Measurements from ENCODE around the gene TBC1D20.
"Not testable (repeated sequence)": the region's sequence is repeated elsewhere in the genome, so short reads cannot be mapped to it uniquely, and the experiment has no call there.

The TBC1D20 gene

DNA sequence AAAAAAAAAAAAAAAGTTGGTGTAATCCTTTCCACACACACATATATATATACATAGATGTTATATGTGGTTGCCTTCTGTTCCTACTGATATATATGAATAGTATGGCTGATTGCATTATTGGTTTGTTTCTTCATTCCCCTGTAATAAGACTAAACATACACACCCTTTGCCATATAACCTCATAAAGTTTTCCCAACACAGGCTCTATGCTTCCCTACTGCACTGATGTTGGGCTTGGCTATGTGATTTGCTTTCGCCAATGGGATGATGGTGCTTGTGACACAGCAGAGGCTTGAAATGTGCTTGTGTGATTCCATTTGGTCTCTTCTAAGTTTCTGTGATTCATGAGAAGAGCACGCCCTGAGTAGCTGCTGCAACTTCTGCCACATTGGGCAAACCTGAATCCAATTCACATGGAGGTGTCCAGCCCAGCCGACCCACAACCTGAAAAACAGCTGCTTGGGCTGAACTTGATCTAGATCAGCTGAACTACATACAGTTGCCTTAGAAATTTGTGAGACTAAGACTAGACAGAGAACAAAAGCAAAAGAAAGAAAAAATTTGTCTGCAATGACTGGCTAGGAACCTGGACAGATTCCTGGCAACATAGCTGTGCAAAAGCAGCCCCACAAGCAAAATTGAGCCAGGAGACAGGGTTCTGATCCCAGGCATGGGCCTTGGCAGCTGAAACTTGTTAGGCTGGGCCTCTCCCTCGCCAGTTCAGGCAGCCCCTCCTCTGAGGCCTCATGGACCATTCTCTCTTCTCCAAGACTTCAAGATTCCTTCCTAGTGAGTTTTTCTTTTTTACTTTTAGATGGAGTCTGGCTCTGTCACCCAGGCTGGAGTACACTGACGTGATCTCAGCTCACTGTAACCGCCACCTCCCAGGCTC lies 13.4 kb upstream of the TBC1D20 start:
- DNase-seq, result no peak

DNA sequence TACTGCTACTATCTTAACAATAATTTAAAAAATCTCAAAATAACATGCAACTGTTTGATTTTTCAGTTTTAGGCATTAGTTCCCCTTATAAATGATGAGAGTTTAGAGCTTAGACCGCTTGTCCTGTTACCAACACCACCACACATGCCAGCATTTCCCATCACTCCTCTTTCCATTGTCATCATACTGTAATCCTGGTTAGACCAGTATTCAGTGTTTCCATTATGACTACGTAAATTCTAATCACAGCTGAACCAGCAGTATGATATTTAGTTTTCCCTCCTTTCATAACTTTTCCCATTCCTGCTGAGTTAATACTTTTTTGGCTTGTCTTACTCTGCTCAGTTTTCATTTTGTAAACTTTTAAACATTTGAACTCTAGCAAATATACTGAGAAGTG lies 12.2 kb upstream of the TBC1D20 start:
- no peak for DNase-seq

DNA sequence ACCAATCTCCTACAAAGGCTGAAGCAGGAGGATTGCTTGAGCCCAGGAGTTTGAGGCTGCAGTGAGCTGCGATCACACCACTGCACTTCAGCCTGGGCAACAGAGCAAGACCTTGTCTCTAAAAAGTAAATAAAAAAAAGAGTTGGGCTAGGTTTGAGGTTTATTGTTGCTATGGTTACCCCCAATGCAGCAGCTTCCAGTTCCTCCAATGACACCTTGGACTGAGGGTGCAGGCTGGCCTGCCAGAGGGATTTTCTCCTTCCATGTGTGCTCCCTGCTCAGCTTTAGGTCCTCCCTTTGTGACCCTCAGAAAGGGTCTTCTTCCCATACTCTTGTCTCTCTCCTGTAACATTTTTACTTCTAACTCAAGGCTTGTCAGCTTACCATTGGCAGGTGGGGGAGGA lies 10.6 kb upstream of the TBC1D20 start:
- DNase-seq, result no peak

DNA sequence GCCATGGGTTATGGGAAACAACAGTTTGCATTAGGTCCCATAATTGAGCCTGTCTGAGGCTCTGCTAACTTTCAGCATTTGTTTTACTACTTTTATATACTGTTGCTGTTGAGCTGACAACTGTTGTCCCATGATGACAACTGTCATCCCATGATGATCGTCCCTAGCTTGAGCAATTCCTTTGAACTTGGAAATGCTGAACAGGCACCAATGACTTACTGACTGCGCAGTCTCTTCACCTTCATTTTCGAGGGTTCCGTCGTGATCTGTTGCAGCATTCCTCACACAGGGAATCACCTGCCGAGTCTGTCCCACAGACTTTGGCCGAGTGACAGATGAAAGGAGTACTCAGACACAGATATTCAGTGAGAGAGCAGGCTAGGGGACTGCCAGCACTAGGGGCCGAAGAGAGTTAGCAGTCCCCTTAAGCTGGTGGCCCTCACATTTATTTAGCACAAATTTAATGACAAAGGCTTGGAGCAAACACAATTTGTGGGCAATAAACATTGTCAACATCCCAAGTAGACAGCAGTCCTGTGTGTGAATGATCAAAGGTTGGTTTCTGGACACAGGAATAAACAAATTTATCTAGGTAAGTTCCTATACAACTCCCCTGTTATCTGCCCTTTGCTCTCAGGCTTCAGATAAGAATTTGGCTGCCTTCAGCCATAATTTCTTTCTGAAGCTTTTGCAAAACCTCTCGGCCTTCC lies 10.0 kb upstream of the TBC1D20 start:
- DNase-seq, result no peak

DNA sequence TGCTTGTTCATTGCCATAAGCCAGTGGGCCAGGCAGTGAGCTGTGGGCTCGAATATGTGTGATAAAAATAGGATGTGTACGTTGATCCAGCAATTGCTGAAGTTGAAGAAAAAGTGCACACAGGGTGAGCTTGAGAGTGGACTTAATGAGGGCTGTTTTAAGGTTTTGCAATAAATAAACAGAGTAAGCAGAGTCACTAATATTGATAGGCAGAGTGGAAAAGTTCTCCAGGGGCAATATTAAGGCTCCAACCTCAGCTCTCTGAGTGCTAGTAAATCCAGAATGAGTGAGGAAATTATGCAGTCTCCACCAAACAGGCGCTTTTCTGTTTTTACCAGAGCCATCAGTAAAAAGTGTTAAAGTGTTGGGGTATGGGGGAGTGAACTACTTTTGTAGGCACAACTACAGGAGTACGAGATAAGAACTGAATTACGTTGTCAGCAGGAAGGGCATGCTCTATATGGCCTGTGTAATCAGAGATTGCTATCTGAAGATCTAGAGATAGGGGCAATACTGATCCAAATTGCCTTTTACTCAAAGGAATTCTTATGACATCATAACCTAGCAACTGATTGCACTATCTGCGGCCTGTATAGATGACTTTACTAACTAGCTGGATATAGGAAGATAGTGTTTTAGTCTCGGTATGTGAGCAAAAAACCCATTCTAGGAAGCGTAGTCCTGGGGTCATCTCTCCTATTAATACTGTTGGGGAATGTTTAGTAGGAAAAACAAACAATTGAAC lies 7.6 kb upstream of the TBC1D20 start:
- no peak for DNase-seq

DNA sequence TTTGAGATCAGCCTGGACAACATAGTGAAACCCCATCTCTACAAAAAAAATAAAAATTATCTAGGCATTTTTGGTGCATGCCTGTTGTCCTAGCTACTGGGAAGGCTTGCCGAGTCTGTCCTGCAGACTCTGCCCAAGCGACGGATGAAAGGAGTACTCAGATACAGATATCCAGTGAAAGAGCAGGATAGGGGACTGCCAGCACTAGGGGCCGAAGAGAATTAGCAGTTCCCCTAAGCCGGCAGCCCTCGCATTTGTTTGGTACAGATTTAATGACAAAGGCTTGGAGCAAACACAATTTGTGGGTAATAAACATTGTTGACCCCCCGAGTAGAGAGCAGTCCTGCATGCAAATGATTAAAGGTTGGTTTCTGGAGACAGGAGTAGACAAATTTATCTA lies 5.4 kb upstream of the TBC1D20 start:
- DNase-seq, result no peak

DNA sequence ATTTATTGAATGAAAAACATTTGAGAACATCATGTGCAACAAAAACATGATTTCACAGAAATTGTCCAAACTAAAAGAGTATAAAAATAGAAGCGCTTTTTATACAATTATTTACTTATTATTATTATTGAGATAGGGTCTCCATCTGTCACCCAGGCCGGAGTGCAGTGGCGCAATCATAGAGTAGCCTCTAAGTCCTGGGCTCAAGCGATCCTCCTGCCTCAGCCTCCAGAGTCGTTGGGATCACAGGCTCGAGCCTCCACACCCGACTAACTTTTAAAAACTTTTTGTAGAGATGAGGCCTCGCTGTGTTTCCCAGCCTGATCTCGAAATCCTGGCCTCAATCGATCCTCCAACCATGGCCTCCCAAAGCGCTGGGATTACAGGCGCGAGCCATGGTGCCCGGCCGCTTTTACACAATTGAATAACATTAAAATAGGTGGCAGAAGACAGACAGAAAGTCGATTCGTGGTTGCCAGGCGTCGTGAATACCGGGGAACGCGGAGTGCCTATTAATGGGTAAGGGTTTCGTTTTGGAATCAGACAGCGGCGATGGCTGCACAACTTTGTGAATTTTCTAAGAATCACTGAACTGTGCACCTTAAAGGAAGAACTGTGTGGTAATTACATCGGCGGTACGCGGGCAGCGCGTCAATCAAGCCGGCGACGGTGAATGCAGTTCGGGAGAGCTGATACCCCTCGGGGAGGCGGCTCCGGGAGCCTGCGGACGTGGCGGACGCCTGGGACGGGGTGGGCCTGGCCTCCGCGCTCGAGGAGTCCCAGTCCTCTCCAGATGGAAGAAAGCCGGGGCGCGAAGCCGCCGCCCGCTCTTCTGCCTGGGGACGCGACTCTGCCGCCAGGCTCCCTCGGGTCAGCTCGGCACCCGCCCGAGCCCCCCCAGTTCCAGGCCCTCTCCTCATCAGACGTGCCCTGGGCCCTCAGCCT lies 807 bp downstream of the TBC1D20 start:
- peak; percentile 55 to 63 for DNase-seq

DNA sequence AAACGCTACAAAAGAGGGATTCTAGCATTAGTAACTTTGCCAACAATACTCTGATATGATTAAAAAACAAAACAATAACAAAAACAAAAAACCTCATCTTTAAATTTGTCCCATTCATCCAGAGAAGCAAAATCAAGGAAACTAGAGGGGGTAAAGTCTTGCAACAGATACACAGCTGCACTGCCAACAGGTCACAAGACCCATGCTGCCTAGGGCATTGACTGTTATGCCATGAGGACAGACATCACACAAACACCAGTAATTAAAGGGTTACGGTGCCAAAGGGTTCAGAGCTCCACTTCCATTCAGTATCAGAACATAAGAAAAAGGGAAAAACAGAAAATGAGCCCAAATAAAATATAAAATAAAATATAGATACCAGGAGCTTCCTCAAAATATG lies 1.6 kb downstream of the TBC1D20 start:
- no peak for DNase-seq

DNA sequence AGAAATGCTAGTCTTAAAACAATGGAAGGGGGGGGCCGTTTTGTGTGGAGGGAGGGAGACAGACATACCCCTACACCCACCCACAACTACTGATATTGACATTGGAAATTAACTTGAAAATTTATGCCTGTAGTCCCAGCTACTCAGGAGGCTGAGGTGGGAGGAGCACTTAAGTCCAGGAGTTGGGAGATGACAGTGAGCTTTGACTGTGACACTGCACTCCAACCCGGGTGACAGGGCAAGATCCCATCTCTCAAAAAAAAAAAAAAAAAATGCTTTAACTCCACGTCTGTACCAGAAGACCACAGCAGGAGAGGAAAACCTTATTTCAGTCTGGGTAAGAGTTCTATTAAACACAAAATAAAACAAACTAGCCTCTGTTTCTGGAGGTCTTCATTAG lies 2.2 kb downstream of the TBC1D20 start:
- no peak for DNase-seq

DNA sequence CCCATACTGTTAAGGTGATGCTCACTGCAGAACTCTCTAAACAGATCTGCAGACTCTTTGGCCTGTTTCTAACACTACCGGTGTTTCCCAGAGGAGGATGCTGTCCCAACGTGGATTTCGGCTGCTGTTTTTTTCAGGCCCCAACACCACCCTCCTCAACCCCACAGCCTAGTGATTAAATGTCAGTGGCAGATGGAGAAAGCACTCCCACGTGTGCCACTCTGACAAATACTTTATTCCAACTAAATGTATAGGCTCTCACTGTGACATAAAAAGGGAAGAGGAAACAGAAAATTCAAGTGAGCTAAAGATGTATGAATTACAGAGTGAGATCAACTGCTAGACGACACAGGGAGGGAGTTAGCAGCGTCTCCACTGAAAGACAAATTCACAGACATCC lies 3.6 kb downstream of the TBC1D20 start:
- DNase-seq, result no peak

DNA sequence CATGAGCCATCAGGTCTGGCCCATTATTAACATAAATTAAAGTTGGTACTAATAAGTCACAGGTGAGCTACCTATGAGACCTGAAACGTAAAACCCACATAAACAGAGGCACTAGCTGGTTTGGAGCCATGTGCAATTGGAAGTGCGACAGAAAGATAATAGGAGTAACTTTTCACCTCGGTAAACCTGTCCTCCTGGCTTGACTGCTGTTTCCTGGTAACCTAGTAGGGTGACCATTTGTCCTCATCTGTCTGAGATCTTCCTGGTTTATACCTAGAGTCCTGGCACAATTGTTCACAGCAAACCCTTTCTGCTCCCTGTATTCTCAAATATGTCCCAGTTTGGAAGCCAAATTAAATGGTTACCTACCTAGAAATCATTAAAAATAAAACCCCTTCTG lies 7.4 kb downstream of the TBC1D20 start:
- DNase-seq, result no peak

DNA sequence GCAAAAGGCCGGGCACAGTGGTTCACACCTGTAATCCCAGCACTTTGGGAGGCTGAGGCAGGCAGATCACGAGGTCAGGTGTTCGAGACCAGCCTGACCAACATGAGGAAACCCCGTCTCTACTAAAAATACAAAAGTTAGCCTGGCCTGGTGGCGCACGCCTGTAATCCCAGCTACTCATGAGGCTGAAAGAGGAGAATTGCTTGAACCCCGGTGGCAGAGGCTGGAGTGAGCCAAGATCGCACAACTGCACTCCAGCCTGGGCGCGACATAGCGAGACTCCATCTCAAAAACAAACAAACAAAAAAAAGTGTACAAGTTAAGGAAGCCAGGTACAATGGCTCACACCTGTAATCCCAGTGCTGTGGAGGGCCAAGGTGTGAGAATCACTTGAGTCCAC lies 10.3 kb downstream of the TBC1D20 start:
- not testable (repeated sequence) for DNase-seq

DNA sequence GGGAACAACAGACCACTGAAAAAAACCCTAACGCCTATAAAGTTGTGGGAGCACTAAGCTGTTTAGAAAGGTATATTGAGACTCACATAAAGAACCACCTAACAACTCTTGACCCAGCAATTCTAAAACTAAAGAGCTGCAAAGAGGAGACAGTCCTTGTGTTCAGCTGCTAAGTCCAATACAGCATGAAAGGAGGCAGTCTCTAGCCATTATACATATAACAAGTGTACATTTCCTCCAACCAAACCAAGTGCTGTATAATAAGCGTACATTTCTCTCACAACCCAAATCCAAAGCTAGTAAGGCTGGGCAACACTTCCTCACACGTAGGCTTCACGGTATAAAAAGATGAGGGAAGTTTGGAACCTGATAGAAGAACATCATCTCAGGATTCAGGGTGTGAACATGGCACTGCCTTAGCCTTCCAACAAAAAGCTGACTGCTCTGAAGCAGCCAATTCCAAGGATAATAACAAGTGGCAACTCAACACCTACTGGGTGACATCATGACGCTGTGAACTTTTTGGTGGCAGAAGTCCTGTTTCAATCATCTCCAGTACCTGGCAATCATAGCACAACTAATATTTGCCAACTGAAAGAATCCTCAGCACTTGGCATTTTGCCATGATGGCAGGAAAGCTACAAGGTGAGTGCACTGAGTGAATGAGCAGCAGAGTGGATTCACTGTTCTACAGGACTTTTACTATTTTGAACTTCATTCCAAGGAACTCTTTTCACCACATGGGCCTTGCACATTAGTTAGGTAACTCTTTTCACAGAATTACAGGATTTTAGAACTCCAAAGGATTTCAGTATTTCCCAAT lies 16.6 kb downstream of the TBC1D20 start:
- DNase-seq, result no peak

DNA sequence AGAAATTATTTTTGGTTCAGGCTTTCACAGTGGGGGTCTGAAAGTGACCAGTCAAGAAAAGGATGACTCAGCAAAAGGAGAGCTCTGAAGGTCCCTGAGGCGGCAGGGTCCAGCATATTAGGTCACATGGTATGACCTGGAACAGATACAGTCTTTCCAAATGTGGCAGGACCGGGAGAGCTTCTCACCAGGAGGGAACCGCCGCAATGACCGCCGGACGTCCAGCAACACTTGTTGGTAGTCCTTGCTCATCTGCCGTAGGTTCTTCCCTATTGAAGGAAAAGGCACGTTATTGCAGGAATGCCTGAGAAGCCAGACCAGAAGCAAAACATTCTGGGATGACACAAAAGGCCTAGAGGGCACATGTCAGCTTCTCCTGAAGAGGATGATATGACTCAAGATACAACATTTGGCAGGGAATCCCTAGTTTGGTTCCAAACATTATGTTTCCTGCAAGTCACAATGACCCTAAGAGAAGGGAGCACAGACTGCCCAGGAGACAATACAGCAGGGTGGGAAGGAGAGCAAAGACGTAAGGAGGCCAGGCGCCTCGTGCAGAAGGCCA lies 17.4 kb downstream of the TBC1D20 start:
- no peak for DNase-seq

DNA sequence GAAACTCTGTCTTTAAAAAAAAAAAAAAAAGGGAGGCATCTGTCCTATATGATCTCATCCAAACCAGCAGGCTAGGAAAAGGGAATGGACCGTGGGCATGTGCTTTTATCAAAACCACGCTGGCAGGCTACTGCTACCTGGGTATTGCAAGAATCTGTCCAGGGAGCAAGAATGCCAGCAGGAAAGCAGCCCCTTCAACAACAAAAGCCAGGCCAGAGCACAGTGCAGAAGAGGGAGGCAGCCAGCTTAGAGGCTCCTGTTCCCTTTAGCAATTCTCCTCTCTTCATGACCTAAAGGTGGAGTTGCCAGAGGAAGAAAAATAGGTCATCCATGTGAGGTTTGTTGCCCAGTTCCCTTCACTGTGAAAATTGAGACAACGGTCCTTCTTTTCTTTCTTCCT lies 18.2 kb downstream of the TBC1D20 start:
- no peak for DNase-seq

DNA sequence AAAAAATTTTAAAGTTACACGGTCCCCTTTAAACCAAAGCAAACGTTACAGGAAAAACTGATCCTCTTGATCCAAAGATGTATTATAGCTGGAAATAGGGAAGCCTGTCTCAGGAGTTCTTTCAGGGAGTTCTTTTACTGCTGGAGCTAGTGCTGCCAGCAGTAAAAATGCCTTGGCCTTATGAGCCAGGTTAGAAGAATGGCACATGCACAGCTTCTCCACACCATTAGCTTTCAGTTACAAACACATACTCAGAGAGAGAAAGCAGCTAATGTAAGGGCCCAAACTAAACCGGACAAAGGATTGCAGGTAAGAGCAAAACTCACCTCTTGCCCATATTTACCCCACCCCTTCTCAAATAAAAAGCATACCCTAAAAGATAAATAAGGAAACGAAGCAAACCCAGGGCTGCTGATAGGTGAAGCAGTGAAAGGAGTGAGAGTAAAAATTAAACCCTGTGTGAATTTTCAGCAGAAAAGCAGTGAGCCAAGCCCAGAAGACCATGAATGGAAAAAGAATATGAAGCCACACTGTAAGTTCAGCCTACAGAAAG lies 19.0 kb downstream of the TBC1D20 start:
- no peak for DNase-seq

DNA sequence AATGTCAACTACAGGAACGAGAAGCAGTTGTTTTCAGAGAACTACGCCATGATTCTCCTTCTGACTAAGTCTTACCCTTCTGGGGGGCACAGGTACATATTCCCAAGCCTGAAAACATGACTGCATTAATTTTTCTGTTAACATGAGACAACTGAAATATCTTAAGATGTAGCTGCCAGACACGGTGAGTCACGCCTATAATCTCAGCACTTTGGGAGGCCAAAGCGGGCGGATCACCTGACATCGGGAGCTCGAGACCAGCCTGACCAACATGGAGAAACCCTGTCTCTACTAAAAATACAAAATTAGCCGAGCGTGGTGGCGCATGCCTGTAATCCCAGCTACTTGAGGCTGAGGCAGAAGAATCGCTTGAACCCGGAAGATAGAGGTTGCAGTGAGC lies 21.7 kb downstream of the TBC1D20 start:
- no peak for DNase-seq

DNA sequence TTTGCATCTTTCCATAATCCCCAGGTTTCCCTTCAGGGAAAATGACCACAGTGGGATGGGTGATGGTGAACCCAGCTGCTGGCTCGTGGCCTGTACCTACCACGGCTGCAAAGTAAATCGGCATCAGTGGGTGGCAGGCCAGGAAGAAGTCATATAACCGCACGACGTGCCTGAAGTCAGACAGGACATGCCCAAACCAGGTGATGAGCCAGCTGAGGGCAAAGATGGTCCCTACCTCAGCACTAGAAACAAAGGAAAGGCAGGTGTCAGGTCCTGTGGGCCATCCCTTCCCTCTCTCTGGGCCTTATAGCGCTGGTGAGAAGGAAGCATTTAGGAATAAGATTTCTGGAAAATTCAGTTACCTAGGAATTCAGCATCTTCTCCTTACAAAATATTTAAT lies 22.2 kb downstream of the TBC1D20 start:
- no peak for DNase-seq

DNA sequence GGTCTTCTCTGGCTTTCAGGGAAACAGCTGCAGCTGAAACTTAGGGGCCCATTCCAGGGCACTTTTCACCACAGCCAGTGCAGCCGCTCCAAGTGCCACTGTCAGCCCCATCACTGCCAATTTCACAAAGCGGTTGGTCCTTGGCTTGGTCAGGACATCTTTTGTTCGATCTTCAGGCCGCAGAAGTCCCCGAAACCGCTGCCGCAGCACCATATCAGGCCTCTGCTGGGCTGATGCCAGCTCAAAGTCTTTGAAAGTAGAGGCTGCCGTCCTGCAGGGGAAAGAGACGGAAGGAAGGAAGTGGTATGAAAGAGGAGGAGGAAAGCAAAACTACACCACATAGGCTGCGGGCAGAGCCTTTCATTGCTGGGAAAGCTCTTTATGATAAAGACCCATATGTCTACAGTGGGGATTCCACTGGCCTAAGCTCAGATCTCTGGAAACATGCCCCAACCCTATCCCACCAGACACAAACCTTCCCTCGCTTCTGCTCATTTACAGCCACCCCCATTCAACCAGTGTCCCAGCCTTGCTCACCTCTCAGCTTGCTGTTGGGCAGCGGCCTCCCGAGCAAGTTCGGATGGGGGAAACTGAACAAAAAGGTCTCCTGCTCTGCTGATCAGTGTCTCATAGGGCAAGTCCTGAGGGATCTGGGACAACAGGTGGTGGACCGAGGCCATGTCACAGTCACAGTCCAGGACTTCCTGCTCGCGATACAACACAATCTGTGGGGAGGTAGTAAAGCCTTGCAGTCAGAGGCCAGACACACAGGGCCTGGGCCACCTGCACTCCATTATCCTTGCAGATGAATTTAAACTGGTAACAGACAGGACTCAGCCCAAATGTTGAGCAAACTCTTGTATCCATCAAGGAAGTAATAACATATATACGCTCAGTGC lies 23.5 kb downstream of the TBC1D20 start:
- peak; percentile 49 to 63 for DNase-seq

Measured in stimulated activated CD4-positive, alpha-beta T cell treated with anti-CD3 and anti-CD28 coated beads, Interleukin-2, amount 100 ng/mL, for 24 hours (primary cell).